UCSD-AML1 (cell line): ENCODE measurements around the gene SLC25A21.
"Not testable (repeated sequence)": the region's sequence is repeated elsewhere in the genome, so short reads cannot be mapped to it uniquely, and the experiment has no call there.

ENCODE experiments used
- DNase-seq: peaks from one replicate; lab custom pipeline; 2025; ENCODE audit not compliant: unreplicated experiment; lab: John Stamatoyannopoulos, UW

SLC25A21 gene

GRCh38 chr14:37172024-37172869, at the start of gene SLC25A21:
TSS of gene SLC25A21 (minus strand) at chr14:37172606.
- DNase-seq, result no peak

DNA sequence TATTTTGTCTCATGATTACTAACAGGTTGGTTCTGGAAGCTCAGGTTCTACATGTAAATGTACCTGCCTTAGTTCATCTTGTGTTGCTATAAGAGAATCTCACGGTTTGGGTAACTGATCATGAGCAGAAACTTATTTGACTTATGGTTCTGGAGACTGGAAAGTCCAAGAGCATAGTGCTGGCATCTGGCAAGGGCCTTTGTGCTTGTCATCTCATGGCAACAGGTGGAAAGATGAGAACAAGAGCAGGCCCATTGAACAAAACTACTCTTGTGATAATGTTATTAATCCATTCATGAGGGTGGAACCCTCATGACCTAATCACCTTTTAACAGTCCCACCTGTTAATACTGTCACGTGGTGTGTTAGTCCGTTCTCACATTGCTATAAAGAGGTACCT, 48.7 kb upstream of the SLC25A21 start:
- no peak for DNase-seq

GRCh38 chr14:37215345-37215744, 42.9 kb upstream of the SLC25A21 start:
- no peak for DNase-seq

DNA sequence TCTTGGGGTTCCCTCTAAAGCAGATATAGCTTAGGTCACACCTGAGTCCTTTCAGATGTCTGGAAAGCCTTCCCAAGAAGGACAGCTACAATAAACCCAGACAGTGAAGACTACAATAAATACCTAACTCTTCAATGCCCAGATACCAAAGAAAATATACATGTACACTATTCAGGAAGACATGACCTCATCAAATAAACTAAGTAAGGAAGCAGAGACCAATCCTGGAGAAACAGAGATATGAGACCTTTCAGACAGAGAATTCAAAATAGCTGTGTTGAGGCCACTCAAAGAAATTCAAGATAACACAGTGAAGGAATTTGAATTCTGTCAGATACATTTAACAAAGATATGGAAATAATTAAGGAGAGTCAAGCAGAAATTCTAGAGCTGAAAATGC, 40.6 kb upstream of the SLC25A21 start:
- no peak for DNase-seq

DNA sequence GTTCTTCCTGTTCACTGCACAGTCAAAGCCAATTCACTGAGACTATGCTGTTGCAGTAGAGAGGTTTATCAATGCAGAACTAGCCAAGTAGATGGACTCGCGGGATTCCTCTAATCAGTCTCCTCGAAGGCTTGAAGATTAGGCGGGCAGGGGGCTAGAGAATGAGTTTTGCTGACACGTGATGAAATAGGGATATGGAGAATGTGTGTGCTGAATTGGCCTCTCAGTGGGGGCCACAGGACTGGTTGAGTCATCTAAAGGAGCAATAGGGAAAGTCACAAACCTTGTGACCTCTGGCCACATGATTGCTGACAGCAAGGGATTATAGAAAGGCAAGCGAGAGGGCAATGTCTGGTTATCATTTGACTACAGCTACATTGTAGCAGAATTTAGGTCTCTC, 38.0 kb upstream of the SLC25A21 start:
- DNase-seq, result no peak

GRCh38 chr14:37209617-37210016, 37.2 kb upstream of the SLC25A21 start:
- DNase-seq, result not testable (repeated sequence)

GRCh38 chr14:37205623-37206605, 33.5 kb upstream of the SLC25A21 start:
- not testable (repeated sequence) for DNase-seq

DNA sequence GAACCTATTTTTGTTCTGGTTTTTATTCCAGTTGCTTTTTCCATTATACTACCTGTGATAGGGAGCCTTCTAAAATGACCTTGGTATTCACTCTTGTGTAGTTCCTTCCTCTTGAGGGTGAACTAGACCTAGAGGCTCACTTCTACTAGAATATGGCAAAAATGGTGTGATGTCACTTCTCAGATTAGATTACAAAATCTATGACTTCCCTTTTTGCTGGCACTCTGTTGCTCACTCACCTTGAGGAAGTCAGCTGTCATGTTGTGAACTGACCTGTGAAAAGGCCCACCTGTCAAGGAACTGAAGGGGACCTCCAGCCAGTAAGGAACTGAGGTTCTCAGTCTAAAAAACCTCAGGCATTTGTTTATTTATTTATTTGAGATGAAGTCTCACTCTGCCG, 31.0 kb upstream of the SLC25A21 start:
- no peak for DNase-seq

DNA sequence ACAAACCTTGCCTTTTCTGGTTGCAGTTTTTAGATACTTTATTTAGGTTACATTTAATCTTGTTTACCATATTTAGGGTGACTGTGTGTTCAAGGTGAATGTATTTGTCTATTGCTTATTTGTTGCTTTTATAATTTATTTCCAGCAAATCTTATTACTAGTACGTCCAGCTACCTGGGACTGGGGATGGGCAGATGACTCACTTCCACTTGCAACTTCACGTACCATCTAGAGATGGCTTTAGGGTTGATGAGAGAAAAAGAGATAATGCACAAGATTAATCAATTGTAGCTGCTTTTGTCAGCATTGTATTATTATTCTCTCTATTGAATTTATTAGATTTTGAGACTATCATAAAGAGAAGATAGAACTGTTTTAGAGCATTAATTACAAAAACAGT, 30.4 kb upstream of the SLC25A21 start:
- DNase-seq, result no peak

GRCh38 chr14:37202265-37202664, 29.9 kb upstream of the SLC25A21 start:
- no peak for DNase-seq

- DNase-seq, result no peak
These were observed 29.3 kb upstream of the SLC25A21 start for GRCh38 chr14:37201724-37202123.

DNA sequence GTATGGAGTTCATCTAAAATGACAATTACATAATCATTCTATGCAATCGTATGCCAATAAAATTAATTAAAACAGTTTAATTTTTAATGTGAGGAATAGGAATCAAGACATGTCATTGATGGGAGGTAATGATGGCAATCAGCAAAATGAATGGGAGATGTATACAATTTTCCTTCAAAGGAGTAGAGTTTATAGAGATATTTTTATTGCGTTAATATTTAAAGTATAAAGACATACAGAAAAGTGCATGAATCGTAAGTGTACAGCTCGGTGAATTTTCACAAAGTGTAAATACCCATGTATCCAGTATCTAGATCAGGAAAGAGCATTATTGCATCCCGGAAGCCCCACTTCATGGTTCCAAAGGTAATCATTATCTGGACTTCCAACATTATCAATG, 26.5 kb upstream of the SLC25A21 start:
- DNase-seq, result no peak

GRCh38 chr14:37198273-37198598, 25.8 kb upstream of the SLC25A21 start:
- DNase-seq, result no peak

- no peak for DNase-seq
These were observed 25.2 kb upstream of the SLC25A21 start, which contains the start of gene MIPOL1 for GRCh38 chr14:37197421-37198272. TSS of gene MIPOL1 (plus strand) at chr14:37197937. CDS start at chr14:37247889, 49,952 bp downstream.

DNA sequence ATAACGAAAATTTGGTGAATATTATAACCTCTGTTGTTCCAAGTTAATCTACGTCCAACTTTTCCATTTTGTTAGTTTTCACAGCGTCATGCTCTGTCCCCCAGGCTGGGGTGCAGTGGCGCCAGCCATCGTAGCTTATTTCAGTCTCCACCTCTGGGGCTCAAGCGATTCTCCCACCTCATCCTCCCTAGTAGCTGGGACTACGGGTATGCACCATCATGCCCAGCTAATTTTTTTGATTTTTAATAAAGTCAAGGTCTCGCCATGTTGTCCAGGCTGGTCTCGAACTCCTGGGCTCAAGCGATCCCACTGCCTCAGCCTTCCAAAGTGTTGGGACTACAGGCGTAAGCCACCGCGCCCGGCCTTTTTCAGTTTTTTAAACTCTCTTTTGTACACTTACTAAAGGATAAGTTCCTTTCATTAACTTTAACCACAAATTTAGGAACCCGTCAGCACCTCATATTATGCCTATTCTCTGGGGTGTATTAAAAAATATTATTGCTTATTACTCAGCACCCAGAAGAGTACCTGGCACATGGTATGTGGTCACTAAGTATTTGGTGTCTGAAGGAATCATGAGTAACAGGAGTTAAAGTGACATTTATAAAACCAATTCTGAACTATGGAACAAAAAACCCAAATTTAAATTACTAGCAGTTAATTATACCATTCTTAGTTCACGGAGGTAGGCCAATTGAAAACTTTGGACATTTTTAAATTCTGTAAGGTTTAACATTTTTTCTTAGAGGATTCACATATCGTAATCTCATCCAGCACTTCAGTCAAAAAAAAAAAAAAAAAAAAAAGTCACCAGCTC, 24.4 kb upstream of the SLC25A21 start:
- DNase-seq, result no peak

- no peak for DNase-seq
These were observed 22.9 kb upstream of the SLC25A21 start for GRCh38 chr14:37195327-37195726.

DNA sequence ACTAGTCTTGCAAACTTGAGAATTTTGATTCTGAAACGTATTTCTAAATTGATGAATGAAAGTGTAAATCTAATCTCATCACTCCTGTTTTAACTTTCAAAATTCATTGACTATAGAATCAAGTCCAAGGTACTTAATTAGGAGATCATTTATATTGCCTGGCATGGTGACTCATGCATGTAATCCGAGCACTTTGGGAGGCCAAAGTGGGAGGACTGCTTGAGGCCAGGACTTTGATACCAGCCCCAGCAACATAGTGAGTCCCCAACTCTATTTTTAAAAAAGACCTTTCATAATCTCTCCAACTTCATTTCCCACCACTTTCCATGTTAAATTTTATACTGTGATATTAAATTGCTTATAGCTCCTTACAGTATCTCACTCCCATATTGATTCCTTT, 22.3 kb upstream of the SLC25A21 start:
- DNase-seq, result no peak

DNA sequence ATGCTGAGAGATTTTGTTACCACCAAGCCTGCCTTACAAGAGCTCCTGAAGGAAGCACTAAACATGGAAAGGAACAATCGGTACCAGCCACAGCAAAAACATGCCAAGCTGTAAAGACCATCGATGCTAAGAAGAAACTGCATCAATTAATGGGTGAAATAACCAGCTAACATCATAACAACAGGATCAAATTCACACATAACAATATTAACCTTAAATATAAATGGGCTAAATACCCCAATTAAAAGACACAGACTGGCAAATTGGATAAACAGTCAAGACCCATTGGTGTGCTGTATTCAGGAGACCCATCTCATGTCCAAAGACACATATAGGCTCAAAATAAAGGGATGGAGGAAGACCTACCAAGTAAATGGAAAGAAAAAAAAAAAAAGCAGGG, 17.3 kb upstream of the SLC25A21 start:
- DNase-seq, result not testable (repeated sequence)

GRCh38 chr14:37187840-37188577, 15.6 kb upstream of the SLC25A21 start:
- not testable (repeated sequence) for DNase-seq
